Kidney (tissue), 14 donors: ENCODE data around the gene FOXK1. TPM values are rescaled to one million over a fixed set of nuclear protein-coding genes. Genes with fewer than 3 reads are reported as not detected.

Experiments used
- DNase-seq, 5 donors: peaks; one replicate each; pipeline ENCODE4 v3.0.0-alpha.2; 2013 to 2020
- FAIRE-seq: peaks from 2 replicates; lab custom pipeline; 2012; peaks lifted over from hg19 to GRCh38; lab: Jason Lieb, UNC
- H3K27ac ChIP-seq, 2 donors: one replicate each; pipeline ENCODE4 v1.7.0; 2013; ENCODE audit warnings: low read depth in 2 of 2, low read length in 2 of 2, inconsistent platforms in 1 of 2
- H3K27me3 ChIP-seq: one replicate; pipeline ENCODE4 v1.7.1; 2013; ENCODE audit warnings: low read length, inconsistent platforms; ENCODE audit not compliant: control insufficient read depth, insufficient read depth
- H3K36me3 ChIP-seq, 3 donors: one replicate each; pipeline versions ENCODE4 v1.7.0 to v1.7.1; 2013; ENCODE audit warnings: low read length in 3 of 3, control low read depth in 1 of 3, inconsistent platforms in 1 of 3; ENCODE audit not compliant: insufficient read depth in 3 of 3, control insufficient read depth in 2 of 3
- H3K4me1 ChIP-seq, 3 donors: one replicate each; pipeline versions ENCODE4 v1.7.0 to v1.7.1; 2013; ENCODE audit warnings: low read length in 3 of 3, inconsistent platforms in 1 of 3, low read depth in 1 of 3; ENCODE audit not compliant: control insufficient read depth in 2 of 3, insufficient read depth in 2 of 3
- H3K4me3 ChIP-seq, 3 donors: one replicate each; pipeline versions ENCODE4 v1.7.0 to v1.8.1; 2013; ENCODE audit warnings: low read length in 3 of 3, control low read depth in 1 of 3, inconsistent platforms in 1 of 3
- H3K9ac ChIP-seq, 3 donors: one replicate each; pipeline versions ENCODE4 v1.7.0 to v1.7.1; 2013; ENCODE audit warnings: low read length in 3 of 3, control low read depth in 1 of 3, inconsistent platforms in 1 of 3
- H3K9me3 ChIP-seq, 3 donors: one replicate each; pipeline versions ENCODE4 v1.7.0 to v1.7.1; 2013; ENCODE audit warnings: low read length in 3 of 3, control low read depth in 1 of 3, inconsistent platforms in 1 of 3; ENCODE audit not compliant: control insufficient read depth in 2 of 3, insufficient read depth in 1 of 3
- CTCF ChIP-seq: IDR thresholded peaks from 3 replicates; pipeline ENCODE4 v1.5.1; 2012; ENCODE audit warnings: mild to moderate bottlenecking, moderate library complexity, borderline replicate concordance; ENCODE audit not compliant: insufficient read depth; ENCODE audit errors: extremely low read depth
- intact Hi-C: fragments of 100-400 bp; cut with DNase I; formaldehyde crosslinking; loops from one replicate; pipeline ENCODE4 v1.11.1; 2022
- polyA plus RNA-seq: library from polyadenylated mRNA; stranded (reverse); fragments of 350-450 nt; fragmentation: Illumina TruSeq; extraction: RNeasy Lipid Tissue Mini Kit (QIAGEN cat#74804); gene quantifications from one replicate; pipeline ENCODE4 v1.2.3, GENCODE V29; 2014; ENCODE audit warnings: low read depth, low replicate concordance; ENCODE audit not compliant: insufficient read depth
- total RNA-seq: library from RNA; stranded (reverse); fragmentation: NEBNext Ultra II Directional; extraction: Animal tissue kit (Norgen Biotek cat#: 25700); gene quantifications from one replicate; pipeline ENCODE4 v1.2.1, GENCODE V29; 2021
- donor health status: control.
- donor health status: control.
- donor health status: control.
- donor health status: control.
- donor health status: control.
- donor health status: DM: yes; HTN: yes; CAD: no.
- donor health status: Normal renal cell carcinoma (clear cell type).

The FOXK1 gene
- total and polyA plus RNA-seq, 2 donors from 2014 or later: 3.9 to 44.2 TPM

GRCh38 chr7:4742051-4742573, 60.0 kb downstream of the FOXK1 start:
- Histone ChIP-seq H3K9ac (no peak overlapping the region), H3K36me3 (peaks cover 3 to 14% (median 8%) of the 10 kb centered on the region in 3 donors), H3K27ac (no peak overlapping the region), H3K4me3 (no peak overlapping the region), H3K9me3 (no peaks in the 10 kb centered on the region), H3K4me1 (peaks cover 5 to 29% (median 26%) of the 10 kb centered on the region in 3 donors), H3K27me3 (no peaks in the 10 kb centered on the region)
- peak in 1 of 5 donors; percentile 41 for DNase-seq
- no peak for FAIRE-seq
- intact Hi-C loops: no loop called here
- no peak for TF ChIP-seq CTCF

- intact Hi-C loops: no loop called here
- DNase-seq: peak in 1 of 5 donors; percentile 46
- H3K36me3 ChIP-seq: peaks cover 3 to 14% (median 8%) of the 10 kb centered on the region in 3 donors
- FAIRE-seq: no peak
- no peak overlapping the region for H3K4me3 ChIP-seq
- no peaks in the 10 kb centered on the region for H3K27me3 ChIP-seq
- H3K27ac ChIP-seq: no peak overlapping the region
- no peaks in the 10 kb centered on the region for H3K9me3 ChIP-seq
- no peak overlapping the region for H3K9ac ChIP-seq
- peaks cover 5 to 34% (median 33%) of the 10 kb centered on the region in 3 donors for H3K4me1 ChIP-seq
- no peak for TF ChIP-seq CTCF
Observed at GRCh38 chr7:4742852-4743251, 60.8 kb downstream of the FOXK1 start.

GRCh38 chr7:4744391-4745264, 62.5 kb downstream of the FOXK1 start:
- peak overlapping the region; percentile 79 to 93 for H3K27ac ChIP-seq
- intact Hi-C loops: no loop called here
- no peaks in the 10 kb centered on the region for H3K27me3 ChIP-seq
- peak; percentile 55 for FAIRE-seq
- peaks cover 3 to 35% (median 31%) of the 10 kb centered on the region in 3 donors for H3K4me1 ChIP-seq
- peak overlapping the region; percentile 11 to 32 (median 28) for H3K4me3 ChIP-seq
- no peak for TF ChIP-seq CTCF
- DNase-seq: peak; percentile 96 to 100 (median 96)
- no peaks in the 10 kb centered on the region for H3K9me3 ChIP-seq
- peaks cover 3 to 14% (median 8%) of the 10 kb centered on the region in 3 donors for H3K36me3 ChIP-seq
- peak overlapping the region in 2 of 3 donors; percentile 33 to 55 for H3K9ac ChIP-seq
